Keratinocyte (primary cell): ENCODE results near the gene TERT. TPM values are rescaled to one million over a fixed set of nuclear protein-coding genes. Genes with fewer than 3 reads are reported as not detected.

Experiments used
- DNase-seq: peaks from one replicate; pipeline ENCODE4 v3.0.0-alpha.2; 2011; ENCODE audit warnings: low read depth, missing footprints, low spot score
- FAIRE-seq: peaks from 2 replicates; lab custom pipeline; 2011; peaks lifted over from hg19 to GRCh38; lab: Jason Lieb, UNC
- H2AFZ ChIP-seq: 2 replicates; pipeline ENCODE4 v1.6.0; 2012; ENCODE audit warnings: low read length, control low read depth, inconsistent platforms; ENCODE audit not compliant: control insufficient read depth
- H3K27ac ChIP-seq: 2 replicates; pipeline ENCODE4 v1.5.1; 2011; ENCODE audit warnings: low read length; ENCODE audit not compliant: control insufficient read depth, insufficient read depth
- H3K27me3 ChIP-seq: 3 replicates; pipeline ENCODE4 v1.6.0; 2011; ENCODE audit warnings: low read length; ENCODE audit not compliant: control insufficient read depth, insufficient read depth; ENCODE audit errors: extremely low read depth
- H3K36me3 ChIP-seq, 2 experiments: 2 replicates in 1 of 2; 3 replicates in 1 of 2; pipeline ENCODE4 v1.5.1; 2011; ENCODE audit warnings: low read length in 2 of 2, mild to moderate bottlenecking in 1 of 2; ENCODE audit not compliant: control insufficient read depth in 2 of 2, insufficient read depth in 2 of 2; ENCODE audit errors: extremely low read depth in 1 of 2
- H3K4me1 ChIP-seq: 3 replicates; pipeline ENCODE4 v1.5.1; 2011; ENCODE audit warnings: low read length; ENCODE audit not compliant: control insufficient read depth, insufficient read depth; ENCODE audit errors: extremely low read depth
- H3K4me2 ChIP-seq: 3 replicates; pipeline ENCODE4 v1.6.0; 2011; ENCODE audit warnings: low read depth, low read length; ENCODE audit not compliant: control insufficient read depth, insufficient read depth; ENCODE audit errors: extremely low read depth
- H3K4me3 ChIP-seq, 3 experiments: fragments of 200-600 bp in 1 of 3; sonication (generic) in 1 of 3; 2 replicates in 2 of 3; 3 replicates in 1 of 3; pipeline ENCODE4 v1.5.1; 2011 to 2016; ENCODE audit warnings: low read length in 3 of 3, mild to moderate bottlenecking in 3 of 3, control low read depth in 2 of 3, inconsistent platforms in 1 of 3, low read depth in 1 of 3, mixed read lengths in 1 of 3, mixed run types in 1 of 3, moderate library complexity in 1 of 3; ENCODE audit not compliant: control insufficient read depth in 2 of 3, insufficient read depth in 2 of 3; ENCODE audit errors: extremely low read depth in 1 of 3
- H3K79me2 ChIP-seq: 2 replicates; pipeline ENCODE4 v1.6.0; 2012; ENCODE audit warnings: low read length; ENCODE audit not compliant: control insufficient read depth, insufficient read depth
- H3K9ac ChIP-seq: 3 replicates; pipeline ENCODE4 v1.6.0; 2011; ENCODE audit warnings: low read length; ENCODE audit not compliant: control insufficient read depth, insufficient read depth; ENCODE audit errors: extremely low read depth
- H3K9me1 ChIP-seq: 3 replicates; pipeline ENCODE4 v1.6.0; 2011; ENCODE audit warnings: low read length; ENCODE audit not compliant: control insufficient read depth, insufficient read depth; ENCODE audit errors: extremely low read depth
- H3K9me3 ChIP-seq: 2 replicates; pipeline ENCODE4 v1.5.1; 2012; ENCODE audit warnings: low read depth, low read length; ENCODE audit not compliant: control insufficient read depth
- H4K20me1 ChIP-seq: 3 replicates; pipeline ENCODE4 v1.6.0; 2011; ENCODE audit warnings: low read length; ENCODE audit not compliant: control insufficient read depth, insufficient read depth; ENCODE audit errors: extremely low read depth
- CTCF ChIP-seq, 3 experiments: IDR thresholded peaks in 1 of 3; conservative IDR thresholded peaks in 1 of 3; optimal IDR thresholded peaks in 1 of 3; 2 replicates in 2 of 3; 3 replicates in 1 of 3; pipeline versions ENCODE3 to v1.5.1; 2011; ENCODE audit warnings: low read length in 3 of 3, mild to moderate bottlenecking in 3 of 3, moderate library complexity in 2 of 3, control low read depth in 1 of 3, inconsistent platforms in 1 of 3; ENCODE audit not compliant: insufficient read depth in 2 of 3; ENCODE audit errors: extremely low read depth in 1 of 3
- EZH2 ChIP-seq: IDR thresholded peaks from one replicate; pipeline ENCODE4 v1.6.1; 2012; ENCODE audit warnings: inconsistent platforms, mild to moderate bottlenecking, low read length, moderate library complexity
- dilution Hi-C: fragments of 300-500 bp; cut with MboI; formaldehyde crosslinking; loops from one replicate; pipeline ENCODE4 v1.7.0; 2020; ENCODE audit warnings: low sequenced_read_pairs; ENCODE audit not compliant: extremely low pct_ligation_motif_present
- polyA plus RNA-seq, 5 experiments: library from polyadenylated mRNA; depleted of rRNA in 3 of 5; stranded (reverse) in 3 of 5; stranded (forward) in 1 of 5; unstranded in 1 of 5; fragments of >200 nt; gene quantifications; 1 replicate in 1 of 5; 2 replicates in 3 of 5; 3 replicates in 1 of 5; pipeline versions ENCODE4 v1.2.1 to v1.2.3, GENCODE V29; 2011 to 2012; ENCODE audit warnings: missing spikeins in 2 of 5, low read depth in 1 of 5, low replicate concordance in 1 of 5

The TERT gene
- polyA plus RNA-seq, 1 donor (not counting 4 experiments of a cell fraction or from before 2014, with no cell fraction given): not detected

DNA sequence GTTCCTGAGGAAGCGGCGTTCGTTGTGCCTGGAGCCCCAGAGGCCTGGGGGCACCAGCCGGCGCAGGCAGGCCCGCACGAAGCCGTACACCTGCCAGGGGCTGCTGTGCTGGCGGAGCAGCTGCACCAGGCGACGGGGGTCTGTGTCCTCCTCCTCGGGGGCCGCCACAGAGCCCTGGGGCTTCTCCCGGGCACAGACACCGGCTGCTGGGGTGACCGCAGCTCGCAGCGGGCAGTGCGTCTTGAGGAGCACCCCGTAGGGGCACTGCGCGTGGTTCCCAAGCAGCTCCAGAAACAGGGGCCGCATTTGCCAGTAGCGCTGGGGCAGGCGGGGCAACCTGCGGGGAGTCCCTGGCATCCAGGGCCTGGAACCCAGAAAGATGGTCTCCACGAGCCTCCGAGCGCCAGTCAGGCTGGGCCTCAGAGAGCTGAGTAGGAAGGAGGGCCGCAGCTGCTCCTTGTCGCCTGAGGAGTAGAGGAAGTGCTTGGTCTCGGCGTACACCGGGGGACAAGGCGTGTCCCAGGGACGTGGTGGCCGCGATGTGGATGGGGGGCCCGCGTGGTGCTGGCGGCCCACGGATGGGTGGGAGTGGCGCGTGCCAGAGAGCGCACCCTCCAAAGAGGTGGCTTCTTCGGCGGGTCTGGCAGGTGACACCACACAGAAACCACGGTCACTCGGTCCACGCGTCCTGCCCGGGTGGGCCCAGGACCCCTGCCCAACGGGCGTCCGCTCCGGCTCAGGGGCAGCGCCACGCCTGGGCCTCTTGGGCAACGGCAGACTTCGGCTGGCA lies 1.3 kb downstream of the TERT start:
- Histone ChIP-seq H3K27ac (no peak overlapping the region), H2AFZ (no peak overlapping the region), H3K4me2 (no peak overlapping the region), H3K79me2 (no peaks in the 10 kb centered on the region), H3K4me1 (no peaks in the 10 kb centered on the region), H3K9ac (no peak overlapping the region), H3K4me3 (no peak overlapping the region), H3K9me3 (peaks cover 4% of the 10 kb centered on the region), H3K27me3 (peaks cover 32% of the 10 kb centered on the region), H4K20me1 (no peaks in the 10 kb centered on the region), H3K9me1 (no peaks in the 10 kb centered on the region), H3K36me3 (no peaks in the 10 kb centered on the region)
- FAIRE-seq: no peak
- DNase-seq: no peak
- TF ChIP-seq CTCF (optimal IDR thresholded peaks at IDR 0.05 in 1 of 3, IDR thresholded peaks at IDR 0.05 in 1 of 3, conservative IDR thresholded peaks at IDR 0.05 in 1 of 3; ENCODE audit: extremely low read depth in 1 of 3, insufficient read depth in 2 of 3, low read length in 3 of 3) (no peak), EZH2 (no peak)
- dilution Hi-C loops: no loop called here

GRCh38 chr5:1292846-1293415 lies 1.9 kb downstream of the TERT start:
- Histone ChIP-seq H3K27ac (no peak overlapping the region), H2AFZ (no peak overlapping the region), H3K9me1 (no peaks in the 10 kb centered on the region), H4K20me1 (no peaks in the 10 kb centered on the region), H3K4me2 (no peak overlapping the region), H3K27me3 (peaks cover 27% of the 10 kb centered on the region), H3K9ac (no peak overlapping the region), H3K36me3 (no peaks in the 10 kb centered on the region), H3K4me1 (no peaks in the 10 kb centered on the region), H3K9me3 (peaks cover 6% of the 10 kb centered on the region), H3K79me2 (no peaks in the 10 kb centered on the region), H3K4me3 (no peak overlapping the region)
- dilution Hi-C loops: no loop called here
- TF ChIP-seq CTCF (optimal IDR thresholded peaks at IDR 0.05 in 1 of 3, IDR thresholded peaks at IDR 0.05 in 1 of 3, conservative IDR thresholded peaks at IDR 0.05 in 1 of 3; ENCODE audit: extremely low read depth in 1 of 3, insufficient read depth in 2 of 3, low read length in 3 of 3) (no peak), EZH2 (no peak)
- no peak for DNase-seq
- no peak for FAIRE-seq
